Measurements from ENCODE around the gene MSN. TPM values are rescaled to one million over a fixed set of nuclear protein-coding genes. Genes with fewer than 3 reads are reported as not detected.

MSN gene
- total RNA-seq, 1 donor from 2014 or later = 255 TPM

GRCh38 chrX:65783746-65784145, 116.3 kb downstream of the MSN start:
- DNase-seq (ENCODE audit: low read depth in 2 of 2) = no peak

Other genes with a start within 250 kb of the MSN start
- gene LAS1L, start 132.9 kb upstream of the MSN start, total RNA-seq = 20.0 and 20.5 TPM in 2 replicates